ENCODE results near the gene SEC23A. TPM values are rescaled to one million over a fixed set of nuclear protein-coding genes. Genes with fewer than 3 reads are reported as not detected.
A peak's percentile ranks its signal among the peaks of the same experiment; 100 is the strongest.

SEC23A gene
- total and polyA plus RNA-seq, 2 of the 13 experiments (the other 11 are each of a cell fraction or from before 2014, with no cell fraction given): 403 to 887 TPM

DNA sequence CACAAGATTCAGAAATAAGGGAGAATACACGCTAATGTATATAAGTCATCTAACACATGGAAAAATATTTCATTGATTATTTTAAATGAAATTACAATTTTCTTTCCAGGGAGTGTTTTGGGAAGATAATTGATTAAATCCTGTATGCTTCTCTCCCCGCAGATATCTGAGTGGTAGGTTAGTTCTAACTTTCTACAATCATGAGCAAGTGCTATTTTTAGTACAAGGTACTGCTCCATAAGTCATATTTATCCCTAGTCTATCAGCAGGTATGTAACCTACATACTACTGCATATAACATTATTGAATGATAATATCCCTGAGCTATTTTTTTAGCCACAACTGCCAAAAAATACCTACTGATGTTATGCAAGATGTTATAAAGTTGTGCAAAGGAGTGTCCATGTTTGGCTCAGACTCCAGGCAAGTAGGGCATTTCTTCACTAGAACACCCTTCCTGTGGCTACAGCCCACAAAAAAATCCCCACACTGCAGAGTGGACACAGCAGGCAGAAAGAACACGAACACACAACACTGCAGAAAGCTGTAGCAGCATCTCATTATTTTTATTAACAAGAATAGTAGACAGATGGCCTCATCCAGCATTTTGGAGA, 87.0 kb downstream of the SEC23A start (continued):
- TF ChIP-seq, protein P1, sequence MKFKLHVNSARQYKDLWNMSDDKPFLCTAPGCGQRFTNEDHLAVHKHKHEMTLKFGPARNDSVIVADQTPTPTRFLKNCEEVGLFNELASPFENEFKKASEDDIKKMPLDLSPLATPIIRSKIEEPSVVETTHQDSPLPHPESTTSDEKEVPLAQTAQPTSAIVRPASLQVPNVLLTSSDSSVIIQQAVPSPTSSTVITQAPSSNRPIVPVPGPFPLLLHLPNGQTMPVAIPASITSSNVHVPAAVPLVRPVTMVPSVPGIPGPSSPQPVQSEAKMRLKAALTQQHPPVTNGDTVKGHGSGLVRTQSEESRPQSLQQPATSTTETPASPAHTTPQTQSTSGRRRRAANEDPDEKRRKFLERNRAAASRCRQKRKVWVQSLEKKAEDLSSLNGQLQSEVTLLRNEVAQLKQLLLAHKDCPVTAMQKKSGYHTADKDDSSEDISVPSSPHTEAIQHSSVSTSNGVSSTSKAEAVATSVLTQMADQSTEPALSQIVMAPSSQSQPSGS (CRISPR knock-in tag; IDR thresholded peaks at IDR 0.05): 0 out of 2 replicates have a peak, but pooled peaks have one; percentile 14
- TF ChIP-seq ZNF256 (CRISPR knock-in tag; conservative IDR thresholded peaks at IDR 0.05): no peak
- 0 out of 4 replicates have a peak, but pooled peaks of 1 of the 2 experiments have one; percentile 24 for TF ChIP-seq POLR2A (IDR thresholded peaks at IDR 0.05; ENCODE audit: insufficient read depth in 1 of 2, low read depth in 2 of 2, low read length in 2 of 2)
- TF ChIP-seq, protein P2, sequence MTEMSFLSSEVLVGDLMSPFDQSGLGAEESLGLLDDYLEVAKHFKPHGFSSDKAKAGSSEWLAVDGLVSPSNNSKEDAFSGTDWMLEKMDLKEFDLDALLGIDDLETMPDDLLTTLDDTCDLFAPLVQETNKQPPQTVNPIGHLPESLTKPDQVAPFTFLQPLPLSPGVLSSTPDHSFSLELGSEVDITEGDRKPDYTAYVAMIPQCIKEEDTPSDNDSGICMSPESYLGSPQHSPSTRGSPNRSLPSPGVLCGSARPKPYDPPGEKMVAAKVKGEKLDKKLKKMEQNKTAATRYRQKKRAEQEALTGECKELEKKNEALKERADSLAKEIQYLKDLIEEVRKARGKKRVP (CRISPR knock-in tag; IDR thresholded peaks at IDR 0.05): 0 out of 4 replicates have a peak, but pooled peaks of 1 of the 2 experiments have one; percentile 16

DNA sequence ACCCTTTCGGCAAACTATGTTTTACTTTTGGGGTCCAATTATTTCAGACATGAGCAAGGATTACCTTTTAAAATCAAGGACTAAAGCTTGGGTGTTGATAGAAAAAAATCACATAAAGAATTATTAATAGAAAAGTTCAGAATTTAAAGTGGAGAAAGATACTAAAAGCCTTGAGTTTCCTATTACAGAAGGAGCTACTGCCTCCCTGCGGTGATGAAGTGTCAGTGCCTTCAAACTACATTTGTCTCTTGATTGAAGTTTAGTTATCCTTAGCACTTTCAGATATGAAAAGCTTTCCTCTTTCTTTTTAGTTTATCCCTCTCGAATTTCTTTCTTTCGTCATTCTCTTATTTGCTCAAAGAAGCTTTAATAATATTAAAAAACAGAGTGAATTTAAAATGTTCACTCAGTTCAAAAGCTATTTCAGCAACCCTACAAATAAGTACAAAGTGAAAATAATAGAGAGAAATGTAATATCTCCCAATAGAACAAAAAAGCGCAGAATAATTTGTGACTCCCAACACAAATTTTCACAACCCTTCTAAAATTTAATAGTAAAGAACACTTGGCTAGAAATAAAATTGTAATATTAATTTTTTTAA, 87.6 kb downstream of the SEC23A start:
- no peaks in the 10 kb centered on the region for H3K9me3 ChIP-seq (ENCODE audit: low read length)
- no peak overlapping the region for H3K4me3 ChIP-seq (replicated peaks in 1 of 3; ENCODE audit: insufficient read depth in 1 of 3, low read depth in 2 of 3, low read length in 3 of 3)
- no TSS peak for BruUV-seq (replicated peaks)
- peaks cover 34% of the 10 kb centered on the region for H3K4me1 ChIP-seq (ENCODE audit: insufficient read depth, low read length)
- DNase-seq (ENCODE audit: low spot score) (peak; percentile 84), ATAC-seq (peak; percentile 41; the same call in 2 of the 3 replicates), FAIRE-seq (peak; percentile 36)
- no peaks in the 10 kb centered on the region for H3K79me2 ChIP-seq (ENCODE audit: insufficient read depth, low read length)
- no peak overlapping the region for H2AFZ ChIP-seq (ENCODE audit: low read length)
- no peak overlapping the region for H3K27ac ChIP-seq (ENCODE audit: extremely low read length, insufficient read depth, low read length)
- H3K27me3 ChIP-seq (ENCODE audit: control insufficient read depth in 1 of 2, insufficient read depth in 2 of 2, low read length in 2 of 2): no peaks in the 10 kb centered on the region
- ChIA-PET CTCF (ENCODE audit: low intra/inter-chr PET ratio, low total read pairs) (interaction anchor here (1.5 to 4.1 kb wide), 5 partner anchors 19 to 294 kb away, joined by 5 to 26 read pairs (median 19); no protein-coding TSS in a partner anchor), POLR2A (interaction anchor here (1.4 to 4.9 kb wide), 4 partner anchors 9 to 155 kb away, joined by 4 to 59 read pairs (median 30); partner anchors contain the start of genes SEC23A and TRAPPC6B)
- H3K4me2 ChIP-seq (ENCODE audit: low read depth, low read length): no peak overlapping the region
- in situ Hi-C loops (cut with HindIII; ENCODE audit: extremely low pct_ligation_motif_present, low pct_unique_long_range_greater_than_20kb): loop anchor here (5.0 to 25.0 kb wide), 2 partner anchors 148 to 1103 kb away; no protein-coding TSS in a partner anchor
- 18% methylated on average over 5 of the region's 5 CpGs for WGBS (ENCODE audit: low lambda C conversion rate)
- no peaks in the 10 kb centered on the region for H3K36me3 ChIP-seq (replicated peaks in 1 of 2; ENCODE audit: control insufficient read depth in 1 of 2, insufficient read depth in 2 of 2, low read length in 2 of 2)
- no peaks in the 10 kb centered on the region for H4K20me1 ChIP-seq (ENCODE audit: insufficient read depth, low read length)
- H3K9ac ChIP-seq (ENCODE audit: insufficient read depth, low read depth, low read length): no peak overlapping the region
- intact Hi-C loops (cut with micrococcal nuclease; ENCODE audit: unreplicated experiment): loop anchor here (1.0 to 10.0 kb wide), 6 partner anchors 74 to 1113 kb away; no protein-coding TSS in a partner anchor
- TF ChIP-seq PLRG1 (conservative IDR thresholded peaks at IDR 0.05) (no peak), FOXA3 (CRISPR knock-in tag; IDR thresholded peaks at IDR 0.05) (peak; percentile 25), RCOR2 (CRISPR knock-in tag; IDR thresholded peaks at IDR 0.05) (no peak), ADNP (CRISPR knock-in tag; IDR thresholded peaks at IDR 0.05) (no peak), ZNF329 (CRISPR knock-in tag; IDR thresholded peaks at IDR 0.05; ENCODE audit: low read depth) (no peak), ZFP41 (CRISPR knock-in tag; IDR thresholded peaks at IDR 0.05; ENCODE audit: borderline replicate concordance) (no peak), TGIF2 (CRISPR knock-in tag; IDR thresholded peaks at IDR 0.05) (no peak), RAD21 (CRISPR knock-in tag; IDR thresholded peaks at IDR 0.05) (peak; percentile 81), ZNF550 (CRISPR knock-in tag; IDR thresholded peaks at IDR 0.05; ENCODE audit: borderline replicate concordance) (no peak)
- TF ChIP-seq, protein P3, sequence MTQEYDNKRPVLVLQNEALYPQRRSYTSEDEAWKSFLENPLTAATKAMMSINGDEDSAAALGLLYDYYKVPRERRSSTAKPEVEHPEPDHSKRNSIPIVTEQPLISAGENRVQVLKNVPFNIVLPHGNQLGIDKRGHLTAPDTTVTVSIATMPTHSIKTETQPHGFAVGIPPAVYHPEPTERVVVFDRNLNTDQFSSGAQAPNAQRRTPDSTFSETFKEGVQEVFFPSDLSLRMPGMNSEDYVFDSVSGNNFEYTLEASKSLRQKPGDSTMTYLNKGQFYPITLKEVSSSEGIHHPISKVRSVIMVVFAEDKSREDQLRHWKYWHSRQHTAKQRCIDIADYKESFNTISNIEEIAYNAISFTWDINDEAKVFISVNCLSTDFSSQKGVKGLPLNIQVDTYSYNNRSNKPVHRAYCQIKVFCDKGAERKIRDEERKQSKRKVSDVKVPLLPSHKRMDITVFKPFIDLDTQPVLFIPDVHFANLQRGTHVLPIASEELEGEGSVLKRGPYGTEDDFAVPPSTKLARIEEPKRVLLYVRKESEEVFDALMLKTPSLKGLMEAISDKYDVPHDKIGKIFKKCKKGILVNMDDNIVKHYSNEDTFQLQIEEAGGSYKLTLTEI (CRISPR knock-in tag; conservative IDR thresholded peaks at IDR 0.05): no peak
- TF ChIP-seq, protein P4, sequence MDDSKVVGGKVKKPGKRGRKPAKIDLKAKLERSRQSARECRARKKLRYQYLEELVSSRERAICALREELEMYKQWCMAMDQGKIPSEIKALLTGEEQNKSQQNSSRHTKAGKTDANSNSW (CRISPR knock-in tag; IDR thresholded peaks at IDR 0.05; ENCODE audit: borderline replicate concordance): no peak
- TF ChIP-seq, protein P5, sequence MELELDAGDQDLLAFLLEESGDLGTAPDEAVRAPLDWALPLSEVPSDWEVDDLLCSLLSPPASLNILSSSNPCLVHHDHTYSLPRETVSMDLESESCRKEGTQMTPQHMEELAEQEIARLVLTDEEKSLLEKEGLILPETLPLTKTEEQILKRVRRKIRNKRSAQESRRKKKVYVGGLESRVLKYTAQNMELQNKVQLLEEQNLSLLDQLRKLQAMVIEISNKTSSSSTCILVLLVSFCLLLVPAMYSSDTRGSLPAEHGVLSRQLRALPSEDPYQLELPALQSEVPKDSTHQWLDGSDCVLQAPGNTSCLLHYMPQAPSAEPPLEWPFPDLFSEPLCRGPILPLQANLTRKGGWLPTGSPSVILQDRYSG (CRISPR knock-in tag; IDR thresholded peaks at IDR 0.05): no peak
